Heart right ventricle (tissue), 16 donors: ENCODE results near the gene CEP104. TPM values are rescaled to one million over a fixed set of nuclear protein-coding genes. Genes with fewer than 3 reads are reported as not detected.
"Not testable (repeated sequence)": the region's sequence is repeated elsewhere in the genome, so short reads cannot be mapped to it uniquely, and the experiment has no call there.

Experiments
- ATAC-seq, 8 donors: fragments of 200-7000 bp; cut with Tn5 transposase; one replicate each; pipeline ENCODE4 v1.9.1; 2020; ENCODE audit warnings: mild to moderate bottlenecking in 8 of 8, moderate library complexity in 8 of 8, moderate number of reproducible peaks in 1 of 8
- DNase-seq, 2 donors: peaks; one replicate each; pipeline ENCODE4 v3.0.0-alpha.2; 2020
- H3K27ac ChIP-seq, 10 donors: fragments of 200-600 bp; sonication (generic) in 2 of 10; one replicate each; pipeline versions ENCODE4 v1.5.0 to v1.8.0; 2020 to 2022; ENCODE audit warnings: mild to moderate bottlenecking in 3 of 10
- H3K27me3 ChIP-seq, 7 donors: fragments of 200-600 bp; one replicate each; pipeline ENCODE4 v1.8.0; 2021 to 2022; ENCODE audit warnings: mild to moderate bottlenecking in 2 of 7
- H3K36me3 ChIP-seq, 9 donors: fragments of 200-600 bp; sonication (generic) in 1 of 9; one replicate each; pipeline versions ENCODE4 v1.5.0 to v1.8.0; 2020 to 2022; ENCODE audit warnings: mild to moderate bottlenecking in 2 of 9
- H3K4me1 ChIP-seq, 9 donors: fragments of 200-600 bp; sonication (generic) in 1 of 9; one replicate each; pipeline versions ENCODE4 v1.5.0 to v1.8.0; 2020 to 2022; ENCODE audit warnings: mild to moderate bottlenecking in 4 of 9
- H3K4me3 ChIP-seq, 10 donors: fragments of 200-600 bp; sonication (generic) in 2 of 10; one replicate each; pipeline versions ENCODE4 v1.5.0 to v1.8.0; 2020 to 2022; ENCODE audit warnings: mild to moderate bottlenecking in 7 of 10, moderate library complexity in 2 of 10
- H3K9me3 ChIP-seq, 11 donors: fragments of 200-600 bp in 10 of 11; sonication (generic) in 2 of 11; one replicate each; pipeline versions ENCODE4 v1.5.0 to v1.8.0; 2013 to 2022; ENCODE audit warnings: mild to moderate bottlenecking in 2 of 11, control low read depth in 1 of 11, moderate library complexity in 1 of 11
- WGBS, 2 donors: extraction: QIAGEN DNeasy Blood & Tissue Kit; methylation state at CpG; one replicate each; pipeline ENCODE4 v1.1.7; 2013; ENCODE audit warnings: inconsistent platforms in 1 of 2; 5-methylcytosine and 5-hydroxymethylcytosine counted together
- intact Hi-C, 10 donors: fragments of 100-400 bp; cut with DNase I; formaldehyde crosslinking; loops; one replicate each; pipeline versions ENCODE4 v1.11.1 to v1.14.2; 2022
- polyA plus RNA-seq, 2 donors: library from polyadenylated mRNA; stranded (reverse); fragments of 200-250 nt; gene quantifications; one replicate each; pipeline ENCODE4 v1.2.3, GENCODE V29; 2013
- total RNA-seq, 10 donors: library from RNA; stranded (reverse); fragmentation: NEBNext Ultra II Directional in 3 of 10; extraction: Animal tissue kit (Norgen Biotek cat#: 25700) in 3 of 10; gene quantifications; one replicate each; pipeline versions ENCODE4 v1.2.1 to v1.2.4, GENCODE V29; 2021 to 2023
- TF ChIP-seq, protein P1 (sequence below), 9 donors: fragments of 200-600 bp; sonication (generic) in 2 of 9; IDR thresholded peaks; one replicate each; pipeline versions ENCODE4 v1.5.0 to v1.8.0; 2021 to 2022; ENCODE audit warnings: antibody characterized with exemption in 9 of 9, mild to moderate bottlenecking in 5 of 9, moderate library complexity in 1 of 9
- donor health status: Arrhythmogenic right ventricular cardiomyopathy.
- donor health status: ischemic (EF 13 %, LVEDD 7.1; RV severe dilation, severe dysfunction).
- donor health status: healthy with polysubstance abuse.
- donor health status: DM: no; HTN: yes; CAD: no.
- donor health status: DM: no; HTN: no; CAD: no.
- donor health status: ischemic (EF 25% LVEDD 6.9; RV normal size, moderate dysfunction).
- donor health status: ischemic (EF 25% LVEDD 5.7; RV mildly dilated, moderate dysfunction).
- donor health status: healthy.
- donor health status: DM: yes; HTN: yes; CAD: no.
- donor health status: Ischemic cardiomyopathy.
- donor health status: ischemic (EF 35%, LVEDD 5.7; RV mildly dilated, moderate dysfunction).
- donor health status: nonischemic (EF 11% LVEDD 7.7; RV severe dilation, severe dysfunction).
- donor health status: DM: yes; HTN: yes; CAD: no.
- donor health status: PGD.
- donor health status: ischemic (EF 29% LVEDD 5.4; RV normal size, mild dysfunction).
- donor health status: nonischemic (EF 23%, LVEDD 6.1; RV moderate dilation, normal function).

Gene CEP104
- total and polyA plus RNA-seq, 12 donors = 4.9 to 42.9 (median 27.2) TPM

GRCh38 chr1:3803905-3804626, 52.9 kb downstream of the CEP104 start:
- 42 to 45% methylated on average over 19 of the region's 19 CpGs for WGBS, 2 donors
- Histone ChIP-seq H3K27ac (no peak overlapping the region), H3K4me1 (no peaks in the 10 kb centered on the region), H3K27me3 (peaks cover 0 to 53% (median 12%) of the 10 kb centered on the region in 7 donors), H3K36me3 (no peaks in the 10 kb centered on the region), H3K9me3 (peaks cover 0 to 4% (median 0%) of the 10 kb centered on the region in 11 donors), H3K4me3 (peak overlapping the region in 1 of 10 donors; percentile 0)
- intact Hi-C loops = no loop called here
- TF ChIP-seq, protein P1, sequence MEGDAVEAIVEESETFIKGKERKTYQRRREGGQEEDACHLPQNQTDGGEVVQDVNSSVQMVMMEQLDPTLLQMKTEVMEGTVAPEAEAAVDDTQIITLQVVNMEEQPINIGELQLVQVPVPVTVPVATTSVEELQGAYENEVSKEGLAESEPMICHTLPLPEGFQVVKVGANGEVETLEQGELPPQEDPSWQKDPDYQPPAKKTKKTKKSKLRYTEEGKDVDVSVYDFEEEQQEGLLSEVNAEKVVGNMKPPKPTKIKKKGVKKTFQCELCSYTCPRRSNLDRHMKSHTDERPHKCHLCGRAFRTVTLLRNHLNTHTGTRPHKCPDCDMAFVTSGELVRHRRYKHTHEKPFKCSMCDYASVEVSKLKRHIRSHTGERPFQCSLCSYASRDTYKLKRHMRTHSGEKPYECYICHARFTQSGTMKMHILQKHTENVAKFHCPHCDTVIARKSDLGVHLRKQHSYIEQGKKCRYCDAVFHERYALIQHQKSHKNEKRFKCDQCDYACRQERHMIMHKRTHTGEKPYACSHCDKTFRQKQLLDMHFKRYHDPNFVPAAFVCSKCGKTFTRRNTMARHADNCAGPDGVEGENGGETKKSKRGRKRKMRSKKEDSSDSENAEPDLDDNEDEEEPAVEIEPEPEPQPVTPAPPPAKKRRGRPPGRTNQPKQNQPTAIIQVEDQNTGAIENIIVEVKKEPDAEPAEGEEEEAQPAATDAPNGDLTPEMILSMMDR (IDR thresholded peaks at IDR 0.05) = no peak
- ATAC-seq (no peak), DNase-seq (no peak)

DNA sequence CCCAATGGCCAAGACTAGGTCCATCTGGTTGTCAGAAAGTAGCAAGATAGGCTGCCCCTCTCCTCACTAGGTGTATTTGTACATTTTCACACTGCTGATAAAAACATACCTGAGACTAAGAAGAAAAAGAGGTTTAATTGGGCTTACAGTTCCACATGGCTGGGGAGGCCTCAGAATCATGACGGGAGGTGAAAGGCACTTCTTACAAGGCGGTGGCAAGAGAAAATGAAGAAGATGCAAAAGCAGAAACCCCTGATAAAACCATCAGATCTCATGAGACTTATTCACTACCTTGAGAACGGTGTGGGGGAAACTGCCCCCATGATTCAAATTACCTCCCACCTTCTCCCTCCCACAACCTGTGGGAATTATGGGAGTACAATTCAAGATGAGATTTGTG, 56.2 kb downstream of the CEP104 start:
- ATAC-seq, H3K4me1 ChIP-seq, H3K27ac ChIP-seq, H3K9me3 ChIP-seq, H3K36me3 ChIP-seq, DNase-seq, H3K4me3 ChIP-seq, intact Hi-C loops: not testable (repeated sequence)
- WGBS, 2 donors = 77 to 79% methylated on average over 3 of the region's 3 CpGs
- peaks cover 0 to 42% (median 12%) of the 10 kb centered on the region in 7 donors for H3K27me3 ChIP-seq

- Histone ChIP-seq H3K27me3 (peaks cover 0 to 36% (median 12%) of the 10 kb centered on the region in 7 donors), H3K9me3 (no peaks in the 10 kb centered on the region), H3K4me1 (peaks cover under 1 to 16% (median 13%) of the 10 kb centered on the region in 9 donors), H3K27ac (no peak overlapping the region), H3K36me3 (no peaks in the 10 kb centered on the region), H3K4me3 (no peak overlapping the region)
- ATAC-seq (no peak), DNase-seq (no peak)
- intact Hi-C loops = no loop called here
- 86 to 87% methylated on average over 11 of the region's 11 CpGs for WGBS, 2 donors
- TF ChIP-seq, protein P1 (IDR thresholded peaks at IDR 0.05) = no peak
Measured at GRCh38 chr1:3799976-3800685, 56.9 kb downstream of the CEP104 start.

DNA sequence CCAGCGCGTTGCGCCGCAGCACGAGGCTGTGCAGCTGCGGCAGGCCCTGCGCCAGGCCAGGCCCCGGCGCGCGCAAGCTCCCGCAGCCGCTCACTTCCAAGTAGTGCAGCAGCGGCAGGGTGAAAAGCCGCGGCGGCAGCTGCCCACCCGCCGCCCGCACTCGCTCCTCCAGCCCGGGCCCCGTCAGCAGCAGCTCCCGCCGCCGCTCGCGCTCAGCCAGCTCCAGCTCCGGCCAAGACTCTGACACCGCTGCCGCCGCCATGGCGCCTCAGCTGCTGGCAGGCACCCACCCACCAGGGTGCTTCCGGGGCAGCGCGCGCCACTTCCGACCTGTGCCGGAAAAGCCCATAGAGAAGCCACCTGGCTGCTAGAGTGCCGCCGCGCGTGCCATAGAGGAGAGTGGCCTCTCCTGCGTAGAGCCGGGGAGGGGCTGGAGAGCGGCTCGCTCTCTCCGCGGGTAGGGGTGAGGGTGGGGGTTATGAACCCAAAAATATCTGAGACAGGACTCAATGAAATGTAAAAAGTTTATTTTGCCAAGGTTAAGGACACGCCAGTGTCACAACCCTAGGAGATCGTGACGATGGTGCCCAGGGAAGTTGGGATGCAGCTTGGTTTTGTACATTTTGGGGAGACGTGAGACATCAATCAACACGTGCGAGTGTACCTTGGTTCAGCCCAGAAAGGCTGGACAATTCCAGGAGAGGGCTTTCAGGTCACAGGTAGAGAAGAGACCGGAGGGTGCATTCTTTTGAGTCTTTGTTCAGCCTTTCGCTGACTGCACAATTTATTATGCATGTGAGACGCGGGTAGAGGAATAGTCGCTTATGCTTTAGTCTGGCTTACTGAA, 60.6 kb downstream of the CEP104 start, which contains the start of gene LRRC47:
LRRC47 (minus strand) TSS at position 284 of the 847 bp plus-strand sequence; CDS start at position 262, 22 bp downstream.
- Histone ChIP-seq H3K36me3 (peaks cover 0 to 18% (median 0%) of the 10 kb centered on the region in 9 donors), H3K4me1 (peaks cover 8 to 46% (median 36%) of the 10 kb centered on the region in 9 donors), H3K4me3 (peak within 1 kb of the TSS; percentile 74 to 98 (median 92)), H3K9me3 (no peaks in the 10 kb centered on the region), H3K27ac (peak within 1 kb of the TSS in 9 of 10 donors; percentile 63 to 89 (median 83)), H3K27me3 (peaks cover 0 to 10% (median 0%) of the 10 kb centered on the region in 7 donors)
- intact Hi-C loops = no loop called here
- peak; percentile 93 to 95 for DNase-seq
- TF ChIP-seq, protein P1 (IDR thresholded peaks at IDR 0.05) = peak in 5 of 9 donors; percentile 9 to 26 (median 24)
- 2 to 3% methylated on average over 60 of the region's 60 CpGs for WGBS, 2 donors
- ATAC-seq = peak; percentile 99 to 100 (median 100)
